ENCODE measurements around the gene BTBD19.

BTBD19 gene

DNA sequence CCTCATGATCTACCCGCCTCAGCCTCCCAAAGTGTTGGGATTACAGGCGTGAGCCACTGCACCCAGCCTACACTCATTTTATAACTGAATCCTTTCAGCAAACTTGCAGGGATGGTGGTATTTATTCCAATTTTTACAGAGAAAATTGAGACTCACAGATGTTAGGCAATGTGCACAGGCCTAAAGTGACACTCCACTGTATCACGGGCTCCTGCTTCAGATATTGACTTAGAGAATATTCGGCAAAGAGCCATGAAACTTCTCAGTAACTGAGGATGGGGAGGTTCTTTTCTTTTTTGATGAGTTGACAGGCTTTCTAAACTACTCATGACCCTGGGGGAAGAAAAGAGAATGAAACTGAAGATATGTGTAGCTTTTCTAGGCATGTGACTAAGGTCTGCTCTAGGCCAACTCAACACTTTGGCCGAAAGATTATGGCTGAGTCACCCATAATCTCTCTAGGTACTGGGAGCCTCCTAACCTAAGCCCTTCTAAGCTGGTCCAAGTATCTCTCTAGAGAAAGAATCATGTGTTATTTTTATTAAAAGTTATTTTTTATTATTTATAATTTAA lies 54.6 kb downstream of the BTBD19 start:
- no peaks in the 10 kb centered on the region for H3K9me3 ChIP-seq (ENCODE audit: severe bottlenecking)
- no peak overlapping the region for H3K4me3 ChIP-seq (ENCODE audit: severe bottlenecking)
- no peak overlapping the region for H3K27ac ChIP-seq (ENCODE audit: poor library complexity, severe bottlenecking)
- TF ChIP-seq, protein P1, sequence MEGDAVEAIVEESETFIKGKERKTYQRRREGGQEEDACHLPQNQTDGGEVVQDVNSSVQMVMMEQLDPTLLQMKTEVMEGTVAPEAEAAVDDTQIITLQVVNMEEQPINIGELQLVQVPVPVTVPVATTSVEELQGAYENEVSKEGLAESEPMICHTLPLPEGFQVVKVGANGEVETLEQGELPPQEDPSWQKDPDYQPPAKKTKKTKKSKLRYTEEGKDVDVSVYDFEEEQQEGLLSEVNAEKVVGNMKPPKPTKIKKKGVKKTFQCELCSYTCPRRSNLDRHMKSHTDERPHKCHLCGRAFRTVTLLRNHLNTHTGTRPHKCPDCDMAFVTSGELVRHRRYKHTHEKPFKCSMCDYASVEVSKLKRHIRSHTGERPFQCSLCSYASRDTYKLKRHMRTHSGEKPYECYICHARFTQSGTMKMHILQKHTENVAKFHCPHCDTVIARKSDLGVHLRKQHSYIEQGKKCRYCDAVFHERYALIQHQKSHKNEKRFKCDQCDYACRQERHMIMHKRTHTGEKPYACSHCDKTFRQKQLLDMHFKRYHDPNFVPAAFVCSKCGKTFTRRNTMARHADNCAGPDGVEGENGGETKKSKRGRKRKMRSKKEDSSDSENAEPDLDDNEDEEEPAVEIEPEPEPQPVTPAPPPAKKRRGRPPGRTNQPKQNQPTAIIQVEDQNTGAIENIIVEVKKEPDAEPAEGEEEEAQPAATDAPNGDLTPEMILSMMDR (IDR thresholded peaks at IDR 0.05; ENCODE audit: poor library complexity, severe bottlenecking), result no peak
- DNase-seq (ENCODE audit: low spot score) (no peak), ATAC-seq (ENCODE audit: low read depth) (no peak)
- H3K27me3 ChIP-seq (ENCODE audit: insufficient read depth, poor library complexity, severe bottlenecking), result no peaks in the 10 kb centered on the region
- H3K4me1 ChIP-seq (ENCODE audit: insufficient read depth, poor library complexity, severe bottlenecking), result no peaks in the 10 kb centered on the region
- H3K36me3 ChIP-seq (ENCODE audit: low read depth), result no peaks in the 10 kb centered on the region; the same call in 1 of the 2 replicates

Data from RWPE2 (cell line).